H9 (cell line): ENCODE results near the gene GAD2. TPM values are rescaled to one million over a fixed set of nuclear protein-coding genes. Genes with fewer than 3 reads are reported as not detected.

Experiments
- DNase-seq: peaks from one replicate; pipeline ENCODE4 v3.0.0-alpha.2; 2017
- H2AFZ ChIP-seq: one replicate; pipeline ENCODE4 v1.6.1; 2013; ENCODE audit warnings: mild to moderate bottlenecking, low read length, control low read depth, moderate library complexity
- H2AK5ac ChIP-seq: 2 replicates; pipeline ENCODE4 v1.6.1; 2013; ENCODE audit warnings: low read length, control low read depth, mixed read lengths; ENCODE audit not compliant: insufficient read length
- H2BK120ac ChIP-seq: one replicate; pipeline ENCODE4 v1.6.1; 2013; ENCODE audit warnings: low read depth, mild to moderate bottlenecking, low read length, control low read depth, inconsistent platforms; ENCODE audit not compliant: poor library complexity, severe bottlenecking
- H2BK12ac ChIP-seq: 2 replicates; pipeline ENCODE4 v1.6.1; 2013; ENCODE audit warnings: low read length, control low read depth, mixed read lengths, low read depth; ENCODE audit not compliant: insufficient read length
- H2BK15ac ChIP-seq: 2 replicates; pipeline ENCODE4 v1.6.1; 2013; ENCODE audit warnings: low read depth, low read length, control low read depth
- H2BK20ac ChIP-seq: one replicate; pipeline ENCODE4 v1.6.1; 2013; ENCODE audit warnings: low read depth, mild to moderate bottlenecking, low read length, control low read depth, inconsistent platforms; ENCODE audit not compliant: poor library complexity, severe bottlenecking
- H2BK5ac ChIP-seq: 2 replicates; pipeline ENCODE4 v1.6.1; 2013; ENCODE audit warnings: low read length, control low read depth, mixed read lengths; ENCODE audit not compliant: insufficient read length
- H3K14ac ChIP-seq: 2 replicates; pipeline ENCODE4 v1.6.1; 2013; ENCODE audit warnings: low read length, control low read depth; ENCODE audit not compliant: insufficient read depth
- H3K18ac ChIP-seq: 2 replicates; pipeline ENCODE4 v1.6.1; 2013; ENCODE audit warnings: low read depth, mild to moderate bottlenecking, mixed read lengths, low read length, control low read depth; ENCODE audit not compliant: insufficient read length
- H3K23ac ChIP-seq: 2 replicates; pipeline ENCODE4 v1.6.1; 2013; ENCODE audit warnings: low read length, control low read depth, mixed read lengths, low read depth; ENCODE audit not compliant: insufficient read length
- H3K23me2 ChIP-seq: 2 replicates; pipeline ENCODE4 v1.6.1; 2013; ENCODE audit warnings: low read depth, mild to moderate bottlenecking, mixed read lengths, low read length, control low read depth; ENCODE audit not compliant: insufficient read length, poor library complexity, severe bottlenecking
- H3K27ac ChIP-seq: 2 replicates; pipeline ENCODE4 v1.5.1; 2013; ENCODE audit warnings: low read length, control low read depth, mixed read lengths, low read depth; ENCODE audit not compliant: insufficient read length
- H3K27me3 ChIP-seq: 2 replicates; pipeline ENCODE4 v1.6.1; 2013; ENCODE audit warnings: low read length, control low read depth, inconsistent platforms; ENCODE audit not compliant: insufficient read depth
- H3K4ac ChIP-seq: 2 replicates; pipeline ENCODE4 v1.6.1; 2013; ENCODE audit warnings: low read depth, mild to moderate bottlenecking, control low read depth, inconsistent platforms, low read length, moderate library complexity
- H3K4me1 ChIP-seq: 2 replicates; pipeline ENCODE4 v1.6.1; 2013; ENCODE audit warnings: low read length, control low read depth, inconsistent platforms; ENCODE audit not compliant: insufficient read depth
- H3K4me2 ChIP-seq: 2 replicates; pipeline ENCODE4 v1.6.1; 2013; ENCODE audit warnings: low read length, control low read depth, mixed read lengths; ENCODE audit not compliant: insufficient read length, insufficient read depth
- H3K56ac ChIP-seq: 2 replicates; pipeline ENCODE4 v1.6.1; 2013; ENCODE audit warnings: low read depth, mild to moderate bottlenecking, mixed read lengths, low read length, control low read depth; ENCODE audit not compliant: insufficient read length
- H3K79me1 ChIP-seq: 2 replicates; pipeline ENCODE4 v1.6.1; 2013; ENCODE audit warnings: low read depth, mild to moderate bottlenecking, moderate library complexity, low read length, control low read depth, inconsistent platforms; ENCODE audit not compliant: insufficient read depth, poor library complexity, severe bottlenecking
- H3K79me2 ChIP-seq: 2 replicates; pipeline ENCODE4 v1.6.1; 2013; ENCODE audit warnings: low read length, control low read depth, inconsistent platforms; ENCODE audit not compliant: insufficient read depth
- H3K9ac ChIP-seq: 2 replicates; pipeline ENCODE4 v1.6.1; 2013; ENCODE audit warnings: low read length, control low read depth, mixed read lengths; ENCODE audit not compliant: insufficient read length; ENCODE audit errors: extremely low read depth
- H3K9me3 ChIP-seq: one replicate; pipeline ENCODE4 v1.6.1; 2013; ENCODE audit warnings: low read depth, low read length, inconsistent platforms; ENCODE audit not compliant: control insufficient read depth
- H3T11ph ChIP-seq: one replicate; pipeline ENCODE4 v1.6.1; 2013; ENCODE audit warnings: mild to moderate bottlenecking, low read length, control low read depth, inconsistent platforms
- H4K20me1 ChIP-seq: one replicate; pipeline ENCODE4 v1.6.1; 2013; ENCODE audit not compliant: control insufficient read depth, insufficient read length, insufficient read depth
- H4K5ac ChIP-seq: 2 replicates; pipeline ENCODE4 v1.6.1; 2013; ENCODE audit warnings: low read depth, mild to moderate bottlenecking, mixed read lengths, low read length, control low read depth; ENCODE audit not compliant: insufficient read length
- H4K8ac ChIP-seq: replicated peaks from 2 replicates; pipeline ENCODE4 v1.6.1; 2013; ENCODE audit warnings: low read length, control low read depth, mixed read lengths, low read depth; ENCODE audit not compliant: insufficient read length
- H4K91ac ChIP-seq: 2 replicates; pipeline ENCODE4 v1.6.1; 2013; ENCODE audit warnings: low read depth, mild to moderate bottlenecking, moderate library complexity, mixed read lengths, low read length, control low read depth; ENCODE audit not compliant: insufficient read length
- H3K27ac Mint-ChIP-seq, 3 experiments: 2 replicates in 2 of 3; 3 replicates in 1 of 3; pipeline ENCODE4 v1.8.0; 2020 to 2021; ENCODE audit warnings: mixed read lengths in 3 of 3, mild to moderate bottlenecking in 1 of 3, moderate library complexity in 1 of 3
- H3K27me3 Mint-ChIP-seq: 2 replicates; pipeline ENCODE4 v1.8.0; 2021; ENCODE audit warnings: low read depth, mild to moderate bottlenecking, moderate library complexity, mixed read lengths
- H3K36me3 Mint-ChIP-seq, 3 experiments: 2 replicates in 2 of 3; 3 replicates in 1 of 3; pipeline ENCODE4 v1.8.0; 2020 to 2021; ENCODE audit warnings: low read depth in 3 of 3, mixed read lengths in 3 of 3; ENCODE audit not compliant: insufficient read depth in 1 of 3
- H3K4me1 Mint-ChIP-seq, 2 experiments: 2 replicates each; pipeline ENCODE4 v1.8.0; 2020; ENCODE audit warnings: mixed read lengths in 2 of 2
- H3K4me3 Mint-ChIP-seq, 2 experiments: 2 replicates in 1 of 2; 3 replicates in 1 of 2; pipeline ENCODE4 v1.8.0; 2020 to 2021; ENCODE audit warnings: mild to moderate bottlenecking in 2 of 2, mixed read lengths in 2 of 2, moderate library complexity in 1 of 2
- H3K9me3 Mint-ChIP-seq, 2 experiments: 2 replicates in 1 of 2; 3 replicates in 1 of 2; pipeline ENCODE4 v1.8.0; 2020; ENCODE audit warnings: mild to moderate bottlenecking in 2 of 2, mixed read lengths in 2 of 2, moderate library complexity in 1 of 2
- WGBS: extraction: QIAGEN DNeasy Blood & Tissue Kit; methylation state at CpG from one replicate; pipeline ENCODE4 v1.1.7; 2013; ENCODE audit warnings: missing lambda C conversion rate, low lambda C conversion rate, mixed read lengths; ENCODE audit not compliant: insufficient read length; ENCODE audit errors: extremely low coverage; 5-methylcytosine and 5-hydroxymethylcytosine counted together
- total RNA-seq: library from RNA; stranded (reverse); gene quantifications from 2 replicates; pipeline ENCODE4 v1.2.1, GENCODE V29; 2021
- TF ChIP-seq, protein P1 (sequence below): fragments of 200-600 bp; sonication (generic); conservative IDR thresholded peaks from 3 replicates; pipeline ENCODE4 v1.8.0; 2021; ENCODE audit warnings: antibody characterized with exemption, mild to moderate bottlenecking

Gene GAD2
- total RNA-seq, 1 experiment from 2014 or later = 2.0 TPM

DNA sequence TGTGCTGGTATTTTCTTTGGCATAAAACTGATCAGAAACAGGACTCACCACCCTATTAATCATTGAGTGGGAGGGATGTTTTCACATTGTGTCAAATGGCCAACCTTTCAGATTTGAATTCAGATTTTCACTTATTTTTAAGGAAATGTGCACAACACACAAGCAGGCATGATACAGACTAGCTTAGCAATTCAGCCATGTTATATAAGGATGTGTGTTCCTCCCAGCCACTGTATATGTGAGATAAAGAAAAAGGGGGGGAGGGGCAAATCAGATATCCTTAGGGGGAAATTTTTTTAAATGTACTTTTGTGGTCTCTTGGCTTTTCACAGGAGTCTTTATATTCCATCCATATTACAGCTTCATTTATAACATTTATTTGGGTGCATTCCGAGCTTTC, 3.1 kb downstream of the GAD2 start:
- Histone ChIP-seq H4K5ac (no peak overlapping the region), H3K4me2 (no peak overlapping the region), H4K91ac (no peak overlapping the region), H3K23me2 (peaks cover 33% of the 10 kb centered on the region), H3K4me1 (no peaks in the 10 kb centered on the region; the same call in 1 of the 2 replicates), H3K4ac (no peak overlapping the region), H3K79me1 (no peaks in the 10 kb centered on the region), H4K8ac (no peak overlapping the region), H3K79me2 (no peaks in the 10 kb centered on the region), H2BK15ac (no peak overlapping the region), H3K27me3 (peaks cover 38% of the 10 kb centered on the region; the same call in 1 of the 2 replicates), H3K56ac (no peak overlapping the region), H3K9ac (no peak overlapping the region), H2BK5ac (no peak overlapping the region), H3K27ac (no peak overlapping the region), H3K14ac (no peak overlapping the region), H2BK20ac (no peak overlapping the region), H2AFZ (no peak overlapping the region), H3K18ac (no peak overlapping the region), H3K23ac (no peak overlapping the region), H4K20me1 (no peaks in the 10 kb centered on the region), H2BK12ac (no peak overlapping the region), H3K9me3 (no peaks in the 10 kb centered on the region), H2BK120ac (no peak overlapping the region), H3T11ph (no peak overlapping the region), H2AK5ac (no peak overlapping the region)
- Mint-ChIP-seq H3K4me1 (peaks cover 40 to 41% of the 10 kb centered on the region in 2 experiments), H3K27me3 (peaks cover 86% of the 10 kb centered on the region), H3K4me3 (no peak overlapping the region), H3K27ac (no peak overlapping the region), H3K9me3 (peaks cover 3 to 9% of the 10 kb centered on the region in 2 experiments; a peak in 2 of 5 replicates), H3K36me3 (no peaks in the 10 kb centered on the region; a peak in 1 of 7 replicates)
- DNase-seq = no peak
- no CpG with 5 or more reads among the region's 1 CpG for WGBS
- TF ChIP-seq, protein P1, sequence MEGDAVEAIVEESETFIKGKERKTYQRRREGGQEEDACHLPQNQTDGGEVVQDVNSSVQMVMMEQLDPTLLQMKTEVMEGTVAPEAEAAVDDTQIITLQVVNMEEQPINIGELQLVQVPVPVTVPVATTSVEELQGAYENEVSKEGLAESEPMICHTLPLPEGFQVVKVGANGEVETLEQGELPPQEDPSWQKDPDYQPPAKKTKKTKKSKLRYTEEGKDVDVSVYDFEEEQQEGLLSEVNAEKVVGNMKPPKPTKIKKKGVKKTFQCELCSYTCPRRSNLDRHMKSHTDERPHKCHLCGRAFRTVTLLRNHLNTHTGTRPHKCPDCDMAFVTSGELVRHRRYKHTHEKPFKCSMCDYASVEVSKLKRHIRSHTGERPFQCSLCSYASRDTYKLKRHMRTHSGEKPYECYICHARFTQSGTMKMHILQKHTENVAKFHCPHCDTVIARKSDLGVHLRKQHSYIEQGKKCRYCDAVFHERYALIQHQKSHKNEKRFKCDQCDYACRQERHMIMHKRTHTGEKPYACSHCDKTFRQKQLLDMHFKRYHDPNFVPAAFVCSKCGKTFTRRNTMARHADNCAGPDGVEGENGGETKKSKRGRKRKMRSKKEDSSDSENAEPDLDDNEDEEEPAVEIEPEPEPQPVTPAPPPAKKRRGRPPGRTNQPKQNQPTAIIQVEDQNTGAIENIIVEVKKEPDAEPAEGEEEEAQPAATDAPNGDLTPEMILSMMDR = no peak
